IPS DF 6.9 (cell line): Measurements from ENCODE around the gene SIRT1.

Experiments used
- DNase-seq: peaks from one replicate; pipeline ENCODE4 v3.0.0-alpha.2; 2013; ENCODE audit warnings: low read depth, low spot score
- H3K27ac ChIP-seq: one replicate; pipeline ENCODE4 v1.5.1; 2013; ENCODE audit warnings: low read length, control low read depth
- H3K27me3 ChIP-seq: 2 replicates; pipeline ENCODE4 v1.6.1; 2013; ENCODE audit warnings: mild to moderate bottlenecking, low read length; ENCODE audit not compliant: control insufficient read depth, insufficient read depth
- H3K36me3 ChIP-seq: 2 replicates; pipeline ENCODE4 v1.6.1; 2013; ENCODE audit warnings: low read length; ENCODE audit not compliant: control insufficient read depth, insufficient read depth
- H3K4me1 ChIP-seq: 2 replicates; pipeline ENCODE4 v1.6.1; 2013; ENCODE audit warnings: low read length; ENCODE audit not compliant: control insufficient read depth, insufficient read depth
- H3K4me3 ChIP-seq: 2 replicates; pipeline ENCODE4 v1.5.1; 2013; ENCODE audit warnings: mild to moderate bottlenecking, low read length
- H3K9me3 ChIP-seq: 2 replicates; pipeline ENCODE4 v1.6.1; 2013; ENCODE audit warnings: low read length, inconsistent platforms; ENCODE audit not compliant: control insufficient read depth, insufficient read depth
- WGBS: extraction: QIAGEN DNeasy Blood & Tissue Kit; methylation state at CpG from one replicate; pipeline ENCODE4 v1.1.7; 2013; ENCODE audit warnings: mixed read lengths, missing lambda C conversion rate; ENCODE audit not compliant: insufficient read length, insufficient coverage; 5-methylcytosine and 5-hydroxymethylcytosine counted together

Gene SIRT1

GRCh38 chr10:67851186-67851585 is 33.3 kb upstream of the SIRT1 start:
- H3K9me3 ChIP-seq, result no peaks in the 10 kb centered on the region
- DNase-seq, result no peak
- no peaks in the 10 kb centered on the region for H3K36me3 ChIP-seq
- H3K4me1 ChIP-seq, result no peaks in the 10 kb centered on the region
- H3K4me3 ChIP-seq, result no peak overlapping the region
- H3K27me3 ChIP-seq, result no peaks in the 10 kb centered on the region
- no CpG with 5 or more reads among the region's 2 CpGs for WGBS
- H3K27ac ChIP-seq, result no peak overlapping the region

GRCh38 chr10:67852761-67853160 is 31.7 kb upstream of the SIRT1 start:
- no CpG with 5 or more reads among the region's 5 CpGs for WGBS
- no peak overlapping the region for H3K27ac ChIP-seq

GRCh38 chr10:67853512-67853911 is 30.9 kb upstream of the SIRT1 start:
- no CpG with 5 or more reads among the region's 3 CpGs for WGBS
- no peaks in the 10 kb centered on the region for H3K9me3 ChIP-seq
- H3K36me3 ChIP-seq, result no peaks in the 10 kb centered on the region
- DNase-seq, result no peak
- H3K27me3 ChIP-seq, result no peaks in the 10 kb centered on the region
- H3K27ac ChIP-seq, result no peak overlapping the region
- H3K4me3 ChIP-seq, result no peak overlapping the region
- H3K4me1 ChIP-seq, result no peaks in the 10 kb centered on the region

More at GRCh38 chr10:67852761-67853160, 31.7 kb upstream of the SIRT1 start:
- Histone ChIP-seq H3K4me3 (no peak overlapping the region), H3K27me3 (no peaks in the 10 kb centered on the region), H3K9me3 (no peaks in the 10 kb centered on the region), H3K4me1 (no peaks in the 10 kb centered on the region), H3K36me3 (no peaks in the 10 kb centered on the region)
- no peak for DNase-seq

GRCh38 chr10:67858971-67859370 is 25.5 kb upstream of the SIRT1 start:
- H3K27ac ChIP-seq, result no peak overlapping the region
- 100% methylated on average over 1 of the region's 2 CpGs for WGBS
- H3K4me3 ChIP-seq, result no peak overlapping the region
- H3K9me3 ChIP-seq, result no peaks in the 10 kb centered on the region
- H3K27me3 ChIP-seq, result no peaks in the 10 kb centered on the region
- DNase-seq, result no peak
- no peaks in the 10 kb centered on the region for H3K36me3 ChIP-seq
- peaks cover 4% of the 10 kb centered on the region for H3K4me1 ChIP-seq

- H3K36me3 ChIP-seq, result no peaks in the 10 kb centered on the region
- peak; percentile 50 for DNase-seq
- H3K27ac ChIP-seq, result peak overlapping the region; percentile 19
- peaks cover 4% of the 10 kb centered on the region for H3K4me1 ChIP-seq
- WGBS, result no CpG with 5 or more reads among the region's 4 CpGs
- no peaks in the 10 kb centered on the region for H3K9me3 ChIP-seq
- H3K4me3 ChIP-seq, result no peak overlapping the region; the same call in 1 of the 2 replicates
- no peaks in the 10 kb centered on the region for H3K27me3 ChIP-seq
Observed at GRCh38 chr10:67861750-67862432, 22.6 kb upstream of the SIRT1 start.

- Histone ChIP-seq H3K9me3 (no peaks in the 10 kb centered on the region), H3K27me3 (no peaks in the 10 kb centered on the region), H3K4me1 (peaks cover 4% of the 10 kb centered on the region), H3K27ac (no peak overlapping the region), H3K4me3 (no peak overlapping the region), H3K36me3 (no peaks in the 10 kb centered on the region)
- no peak for DNase-seq
- no CpG with 5 or more reads among the region's 2 CpGs for whole genome bisulfite sequencing
Observed at GRCh38 chr10:67863094-67863493, 21.4 kb upstream of the SIRT1 start.

- Histone ChIP-seq H3K9me3 (no peaks in the 10 kb centered on the region), H3K27me3 (no peaks in the 10 kb centered on the region), H3K4me1 (peaks cover 4% of the 10 kb centered on the region), H3K36me3 (no peaks in the 10 kb centered on the region), H3K4me3 (no peak overlapping the region), H3K27ac (no peak overlapping the region)
- WGBS, result no CpG with 5 or more reads among the region's 10 CpGs
- no peak for DNase-seq
Observed at GRCh38 chr10:67864607-67865371, 19.7 kb upstream of the SIRT1 start.

- Histone ChIP-seq H3K4me1 (peaks cover 3% of the 10 kb centered on the region), H3K27me3 (no peaks in the 10 kb centered on the region), H3K4me3 (no peak overlapping the region), H3K36me3 (no peaks in the 10 kb centered on the region), H3K27ac (no peak overlapping the region), H3K9me3 (no peaks in the 10 kb centered on the region)
- no peak for DNase-seq
- WGBS, result no CpG with 5 or more reads among the region's 2 CpGs
Observed at GRCh38 chr10:67868132-67868531, 16.3 kb upstream of the SIRT1 start.

- H3K36me3 ChIP-seq, result no peaks in the 10 kb centered on the region
- DNase-seq, result no peak
- no peaks in the 10 kb centered on the region for H3K27me3 ChIP-seq
- no peak overlapping the region for H3K4me3 ChIP-seq
- H3K27ac ChIP-seq, result no peak overlapping the region
- WGBS, result no CpG with 5 or more reads among the region's 6 CpGs
- no peaks in the 10 kb centered on the region for H3K9me3 ChIP-seq
- H3K4me1 ChIP-seq, result no peaks in the 10 kb centered on the region
Observed at GRCh38 chr10:67869996-67870395, 14.5 kb upstream of the SIRT1 start.

GRCh38 chr10:67875340-67876238 is 8.9 kb upstream of the SIRT1 start:
- no CpG with 5 or more reads among the region's 3 CpGs for WGBS
- Histone ChIP-seq H3K36me3 (no peaks in the 10 kb centered on the region), H3K27me3 (no peaks in the 10 kb centered on the region), H3K4me1 (no peaks in the 10 kb centered on the region), H3K4me3 (no peak overlapping the region), H3K27ac (no peak overlapping the region), H3K9me3 (no peaks in the 10 kb centered on the region)
- no peak for DNase-seq
